ENCODE measurements around the gene TMEM174. TPM values are rescaled to one million over a fixed set of nuclear protein-coding genes. Genes with fewer than 3 reads are reported as not detected.

Gene TMEM174
- total RNA-seq, 2 donors from 2014 or later: not detected

- Mint-ChIP-seq H3K27me3 (ENCODE audit: low read depth) (peaks cover 91% of the 10 kb centered on the region), H3K4me1 (ENCODE audit: low read depth) (peaks cover 25% of the 10 kb centered on the region), H3K36me3 (ENCODE audit: insufficient read depth in 2 of 2) (no peaks in the 10 kb centered on the region), H3K9me3 (no peaks in the 10 kb centered on the region), H3K4me3 (no peak overlapping the region), H3K27ac (no peak overlapping the region)
- ATAC-seq (replicated peaks in 1 of 2): no peak
- no peak for DNase-seq
Measured at GRCh38 chr5:73157414-73158303, 15.3 kb upstream of the TMEM174 start.

- H3K27ac Mint-ChIP-seq: no peak overlapping the region
- H3K4me1 Mint-ChIP-seq (ENCODE audit: low read depth): peaks cover 25% of the 10 kb centered on the region
- ATAC-seq (replicated peaks in 1 of 2) (no peak), DNase-seq (no peak)
- peaks cover 90% of the 10 kb centered on the region for H3K27me3 Mint-ChIP-seq (ENCODE audit: low read depth)
- H3K36me3 Mint-ChIP-seq (ENCODE audit: insufficient read depth in 2 of 2): no peaks in the 10 kb centered on the region
- H3K4me3 Mint-ChIP-seq: no peak overlapping the region
- no peaks in the 10 kb centered on the region for H3K9me3 Mint-ChIP-seq
Measured at GRCh38 chr5:73158313-73158712, 14.7 kb upstream of the TMEM174 start.

- Mint-ChIP-seq H3K27me3 (ENCODE audit: low read depth) (peaks cover 85% of the 10 kb centered on the region), H3K9me3 (no peaks in the 10 kb centered on the region), H3K4me3 (peak overlapping the region in 1 of 2 donors; percentile 7), H3K27ac (peak overlapping the region; percentile 33), H3K4me1 (ENCODE audit: low read depth) (peaks cover 25% of the 10 kb centered on the region), H3K36me3 (ENCODE audit: insufficient read depth in 2 of 2) (no peaks in the 10 kb centered on the region)
- ATAC-seq (replicated peaks in 1 of 2) (peak; percentile 92 to 94), DNase-seq (peak; percentile 79 to 83)
Measured at GRCh38 chr5:73160239-73160671, 12.7 kb upstream of the TMEM174 start.

GRCh38 chr5:73170522-73170921, 2.5 kb upstream of the TMEM174 start:
- Mint-ChIP-seq H3K27me3 (ENCODE audit: low read depth) (peaks cover 96% of the 10 kb centered on the region), H3K9me3 (no peaks in the 10 kb centered on the region), H3K36me3 (ENCODE audit: insufficient read depth in 2 of 2) (peaks cover 0 to 2% of the 10 kb centered on the region in 2 donors), H3K27ac (no peak overlapping the region), H3K4me1 (ENCODE audit: low read depth) (no peaks in the 10 kb centered on the region), H3K4me3 (no peak overlapping the region)
- DNase-seq (peak; percentile 24 to 29), ATAC-seq (replicated peaks in 1 of 2) (peak in 1 of 2 donors; percentile 42)

- Mint-ChIP-seq H3K27me3 (ENCODE audit: low read depth) (peaks cover 96% of the 10 kb centered on the region), H3K27ac (no peak overlapping the region), H3K4me1 (ENCODE audit: low read depth) (no peaks in the 10 kb centered on the region), H3K36me3 (ENCODE audit: insufficient read depth in 2 of 2) (peaks cover 0 to 2% of the 10 kb centered on the region in 2 donors), H3K4me3 (no peak overlapping the region), H3K9me3 (no peaks in the 10 kb centered on the region)
- ATAC-seq (replicated peaks in 1 of 2): no peak
- DNase-seq: no peak
Measured at GRCh38 chr5:73171495-73171894, 1.5 kb upstream of the TMEM174 start.

GRCh38 chr5:73174100-73174815, 1.3 kb downstream of the TMEM174 start:
- Mint-ChIP-seq H3K36me3 (ENCODE audit: insufficient read depth in 2 of 2) (peaks cover 0 to 2% of the 10 kb centered on the region in 2 donors), H3K27me3 (ENCODE audit: low read depth) (peaks cover 96% of the 10 kb centered on the region), H3K9me3 (no peaks in the 10 kb centered on the region), H3K27ac (no peak overlapping the region), H3K4me3 (no peak overlapping the region), H3K4me1 (ENCODE audit: low read depth) (no peaks in the 10 kb centered on the region)
- DNase-seq (no peak), ATAC-seq (replicated peaks in 1 of 2) (no peak)

- ATAC-seq (replicated peaks in 1 of 2): no peak
- peaks cover 96% of the 10 kb centered on the region for H3K27me3 Mint-ChIP-seq (ENCODE audit: low read depth)
- no peak overlapping the region for H3K4me3 Mint-ChIP-seq
Measured at GRCh38 chr5:73176250-73176649, 3.3 kb downstream of the TMEM174 start.

GRCh38 chr5:73178265-73178664, 5.3 kb downstream of the TMEM174 start:
- Mint-ChIP-seq H3K4me3 (no peak overlapping the region), H3K27ac (no peak overlapping the region), H3K36me3 (ENCODE audit: insufficient read depth in 2 of 2) (peaks cover 0 to 2% of the 10 kb centered on the region in 2 donors), H3K9me3 (no peaks in the 10 kb centered on the region), H3K27me3 (ENCODE audit: low read depth) (peaks cover 96% of the 10 kb centered on the region), H3K4me1 (ENCODE audit: low read depth) (no peaks in the 10 kb centered on the region)
- ATAC-seq (replicated peaks in 1 of 2): peak in 1 of 2 donors; percentile 79
- no peak for DNase-seq

More at GRCh38 chr5:73176250-73176649, 3.3 kb downstream of the TMEM174 start:
- no peak for DNase-seq
- Mint-ChIP-seq H3K27ac (no peak overlapping the region), H3K36me3 (ENCODE audit: insufficient read depth in 2 of 2) (no peaks in the 10 kb centered on the region), H3K9me3 (no peaks in the 10 kb centered on the region), H3K4me1 (ENCODE audit: low read depth) (no peaks in the 10 kb centered on the region)

GRCh38 chr5:73179730-73180129, 6.7 kb downstream of the TMEM174 start:
- H3K36me3 Mint-ChIP-seq (ENCODE audit: insufficient read depth in 2 of 2): peaks cover 4 to 6% of the 10 kb centered on the region in 2 donors
- H3K4me3 Mint-ChIP-seq: no peak overlapping the region
- no peak overlapping the region for H3K27ac Mint-ChIP-seq
- H3K9me3 Mint-ChIP-seq: peaks cover 3% of the 10 kb centered on the region in 2 donors
- ATAC-seq (replicated peaks in 1 of 2) (no peak), DNase-seq (no peak)
- peaks cover 96% of the 10 kb centered on the region for H3K27me3 Mint-ChIP-seq (ENCODE audit: low read depth)
- H3K4me1 Mint-ChIP-seq (ENCODE audit: low read depth): no peaks in the 10 kb centered on the region

GRCh38 chr5:73180566-73180965, 7.6 kb downstream of the TMEM174 start:
- H3K9me3 Mint-ChIP-seq: peaks cover 3 to 5% of the 10 kb centered on the region in 2 donors
- H3K4me3 Mint-ChIP-seq: no peak overlapping the region
- H3K27ac Mint-ChIP-seq: no peak overlapping the region
- DNase-seq (no peak), ATAC-seq (replicated peaks in 1 of 2) (no peak)
- peaks cover 6 to 7% of the 10 kb centered on the region in 2 donors for H3K36me3 Mint-ChIP-seq (ENCODE audit: insufficient read depth in 2 of 2)
- H3K4me1 Mint-ChIP-seq (ENCODE audit: low read depth): no peaks in the 10 kb centered on the region
- H3K27me3 Mint-ChIP-seq (ENCODE audit: low read depth): peaks cover 91% of the 10 kb centered on the region

- DNase-seq (no peak), ATAC-seq (replicated peaks in 1 of 2) (no peak)
- peaks cover 74% of the 10 kb centered on the region for H3K27me3 Mint-ChIP-seq (ENCODE audit: low read depth)
- no peaks in the 10 kb centered on the region for H3K4me1 Mint-ChIP-seq (ENCODE audit: low read depth)
- peaks cover 6 to 7% of the 10 kb centered on the region in 2 donors for H3K36me3 Mint-ChIP-seq (ENCODE audit: insufficient read depth in 2 of 2)
- peaks cover 3 to 5% of the 10 kb centered on the region in 2 donors for H3K9me3 Mint-ChIP-seq
- no peak overlapping the region for H3K4me3 Mint-ChIP-seq
- no peak overlapping the region for H3K27ac Mint-ChIP-seq
Measured at GRCh38 chr5:73182307-73182706, 9.3 kb downstream of the TMEM174 start.

- Mint-ChIP-seq H3K4me3 (no peak overlapping the region), H3K9me3 (peaks cover 3 to 5% of the 10 kb centered on the region in 2 donors), H3K27ac (no peak overlapping the region), H3K27me3 (ENCODE audit: low read depth) (peaks cover 67% of the 10 kb centered on the region), H3K36me3 (ENCODE audit: insufficient read depth in 2 of 2) (peaks cover 6 to 7% of the 10 kb centered on the region in 2 donors), H3K4me1 (ENCODE audit: low read depth) (no peaks in the 10 kb centered on the region)
- no peak for DNase-seq
- no peak for ATAC-seq (replicated peaks in 1 of 2)
Measured at GRCh38 chr5:73183000-73183399, 10.0 kb downstream of the TMEM174 start.

- H3K27ac Mint-ChIP-seq: no peak overlapping the region
- H3K4me3 Mint-ChIP-seq: no peak overlapping the region
- ATAC-seq (replicated peaks in 1 of 2): no peak
- H3K36me3 Mint-ChIP-seq (ENCODE audit: insufficient read depth in 2 of 2): peaks cover 6 to 7% of the 10 kb centered on the region in 2 donors
- H3K27me3 Mint-ChIP-seq (ENCODE audit: low read depth): peaks cover 66% of the 10 kb centered on the region
- no peaks in the 10 kb centered on the region for H3K4me1 Mint-ChIP-seq (ENCODE audit: low read depth)
- DNase-seq: no peak
- H3K9me3 Mint-ChIP-seq: peaks cover 3 to 5% of the 10 kb centered on the region in 2 donors
Measured at GRCh38 chr5:73183481-73183891, 10.5 kb downstream of the TMEM174 start.

All from activated T-cell treated with anti-CD3 and anti-CD28 coated beads, Interleukin-2, amount 50 U/mL, for 72 hours (primary cell).